Activated T-helper 17 cell treated with anti-CD3 and anti-CD28 coated beads, Interleukin-2, amount 50 U/mL, for 72 hours (primary cell): ENCODE results near the gene DLGAP1. TPM values are rescaled to one million over a fixed set of nuclear protein-coding genes. Genes with fewer than 3 reads are reported as not detected.
A peak's percentile ranks its signal among the peaks of the same experiment; 100 is the strongest.
"Not testable (repeated sequence)": the region's sequence is repeated elsewhere in the genome, so short reads cannot be mapped to it uniquely, and the experiment has no call there.

Experiments
- ATAC-seq: fragments of 150-1000 bp; cut with Tn5 transposase; replicated peaks from 2 replicates; pipeline ENCODE4 v1.10.0; 2021; ENCODE audit warnings: mild to moderate bottlenecking, moderate library complexity
- H3K27ac Mint-ChIP-seq: one replicate; pipeline ENCODE4 v1.8.0; 2022; ENCODE audit warnings: mixed read lengths
- H3K27me3 Mint-ChIP-seq: one replicate; pipeline ENCODE4 v1.8.0; 2022; ENCODE audit warnings: mixed read lengths
- H3K36me3 Mint-ChIP-seq: one replicate; pipeline ENCODE4 v1.8.0; 2022; ENCODE audit warnings: low read depth, mild to moderate bottlenecking, mixed read lengths
- H3K4me1 Mint-ChIP-seq: one replicate; pipeline ENCODE4 v1.8.0; 2022; ENCODE audit warnings: mixed read lengths
- H3K4me3 Mint-ChIP-seq: one replicate; pipeline ENCODE4 v1.8.0; 2022; ENCODE audit warnings: mild to moderate bottlenecking, mixed read lengths
- H3K9me3 Mint-ChIP-seq: one replicate; pipeline ENCODE4 v1.8.0; 2022; ENCODE audit warnings: mixed read lengths
- total RNA-seq, 2 donors: library from RNA; stranded (reverse); gene quantifications; one replicate each; pipeline ENCODE4 v1.2.3, GENCODE V29; 2022

The DLGAP1 gene
- total RNA-seq, result 1 to 10 TPM; 1.1 to 1.2 TPM

DNA sequence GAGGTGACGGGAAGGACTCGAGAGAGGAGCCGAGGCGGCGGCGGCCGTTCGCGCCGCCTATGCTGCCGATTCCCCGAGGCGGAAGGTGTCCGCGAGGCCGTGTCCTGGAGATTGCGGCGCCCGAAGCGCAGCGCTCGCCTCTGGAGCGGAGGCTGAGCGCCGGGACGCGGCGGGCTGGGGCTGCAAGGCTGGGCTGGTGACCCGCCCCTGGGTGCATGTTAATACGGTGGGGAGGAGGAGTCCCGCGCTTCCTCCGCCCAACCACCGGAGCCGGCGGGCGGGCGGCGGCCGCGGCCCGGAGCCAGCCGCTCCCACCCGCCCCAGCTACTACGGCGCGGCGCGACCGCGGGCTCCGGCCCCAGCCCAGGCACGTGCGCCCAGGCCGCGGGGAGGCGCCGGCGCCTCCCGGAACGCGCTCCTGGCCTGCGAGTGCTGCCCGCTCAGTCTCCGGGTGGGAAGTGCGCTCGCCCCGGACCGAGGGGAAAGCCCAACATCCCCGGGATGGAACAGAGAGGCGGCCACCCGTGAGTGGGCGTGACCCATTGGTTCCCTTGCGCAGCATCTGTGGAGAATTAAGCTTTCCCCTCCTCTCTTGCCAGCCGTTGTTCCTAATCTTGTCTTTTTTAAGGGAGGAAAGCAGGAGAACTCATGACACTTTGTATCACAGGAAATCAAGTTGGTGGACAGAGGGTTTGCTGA is at the start of gene DLGAP1:
Gene DLGAP1 (minus strand): TSS at position 195 of the 699 bp plus-strand sequence.
- peaks cover 6% of the 10 kb centered on the region for H3K36me3 Mint-ChIP-seq
- ATAC-seq, result peak; percentile 47

DNA sequence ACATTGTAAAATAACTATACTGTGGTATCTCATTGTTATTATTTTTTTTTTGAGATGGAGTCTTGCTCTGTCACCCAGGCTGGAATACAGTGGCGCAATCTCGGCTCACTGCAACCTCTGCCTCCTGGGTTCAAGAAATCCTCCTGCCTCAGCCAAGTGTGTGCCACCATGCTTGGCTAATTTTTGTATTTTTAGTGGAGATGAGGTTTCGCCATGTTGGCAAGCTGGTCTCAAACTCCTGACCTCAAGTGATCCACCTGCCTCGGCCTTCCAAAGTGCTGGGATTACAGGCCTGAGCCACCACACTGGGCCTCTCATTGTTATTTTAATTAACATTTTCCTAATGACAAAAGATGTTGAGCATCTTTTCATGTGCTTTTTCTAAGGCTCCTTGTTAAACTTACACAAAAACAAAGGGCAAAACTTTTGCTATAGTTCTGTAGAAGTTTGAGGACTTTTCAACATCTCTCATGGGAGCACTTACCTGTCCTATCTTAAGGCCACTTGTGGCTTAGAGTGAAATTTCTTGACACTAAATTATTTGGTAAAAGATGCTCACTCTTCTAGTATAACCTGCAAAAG is 39.7 kb upstream of the DLGAP1 start:
- not testable (repeated sequence) for H3K4me1 Mint-ChIP-seq, ATAC-seq, H3K27me3 Mint-ChIP-seq, H3K4me3 Mint-ChIP-seq, H3K27ac Mint-ChIP-seq, H3K36me3 Mint-ChIP-seq
- peaks cover 11% of the 10 kb centered on the region for H3K9me3 Mint-ChIP-seq

More for the DNA sequence above, at the start of gene DLGAP1:
- H3K4me3 Mint-ChIP-seq, result peak within 1 kb of the TSS; percentile 31
- peaks cover 16% of the 10 kb centered on the region for H3K9me3 Mint-ChIP-seq
- no peaks in the 10 kb centered on the region for H3K4me1 Mint-ChIP-seq
- peaks cover 15% of the 10 kb centered on the region for H3K27me3 Mint-ChIP-seq
- no peak within 1 kb of the TSS for H3K27ac Mint-ChIP-seq

DNA sequence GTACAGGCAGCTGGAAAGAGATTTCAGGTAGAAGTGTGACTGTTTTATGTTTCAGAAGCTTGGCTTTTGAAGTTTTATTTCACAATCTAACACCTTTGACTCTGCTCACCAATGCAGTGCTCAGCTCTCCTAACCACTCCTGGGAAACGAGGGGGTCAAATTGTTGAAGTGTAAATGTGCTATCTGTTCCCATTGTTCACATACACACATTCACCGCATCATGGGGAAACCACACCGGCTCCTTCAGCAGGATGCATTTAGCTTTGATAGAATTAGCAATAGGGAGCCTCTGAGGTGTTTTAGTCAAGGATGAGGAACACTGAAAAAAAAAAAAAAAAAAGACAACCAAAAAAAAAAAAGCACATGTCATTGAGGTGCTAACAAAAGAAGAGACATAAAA is 13.4 kb upstream of the DLGAP1 start:
- H3K36me3 Mint-ChIP-seq, result no peaks in the 10 kb centered on the region
- peaks cover 4% of the 10 kb centered on the region for H3K9me3 Mint-ChIP-seq
- H3K4me1 Mint-ChIP-seq, result no peaks in the 10 kb centered on the region
- H3K27ac Mint-ChIP-seq, result no peak overlapping the region
- H3K27me3 Mint-ChIP-seq, result no peaks in the 10 kb centered on the region
- no peak overlapping the region for H3K4me3 Mint-ChIP-seq
- no peak for ATAC-seq

DNA sequence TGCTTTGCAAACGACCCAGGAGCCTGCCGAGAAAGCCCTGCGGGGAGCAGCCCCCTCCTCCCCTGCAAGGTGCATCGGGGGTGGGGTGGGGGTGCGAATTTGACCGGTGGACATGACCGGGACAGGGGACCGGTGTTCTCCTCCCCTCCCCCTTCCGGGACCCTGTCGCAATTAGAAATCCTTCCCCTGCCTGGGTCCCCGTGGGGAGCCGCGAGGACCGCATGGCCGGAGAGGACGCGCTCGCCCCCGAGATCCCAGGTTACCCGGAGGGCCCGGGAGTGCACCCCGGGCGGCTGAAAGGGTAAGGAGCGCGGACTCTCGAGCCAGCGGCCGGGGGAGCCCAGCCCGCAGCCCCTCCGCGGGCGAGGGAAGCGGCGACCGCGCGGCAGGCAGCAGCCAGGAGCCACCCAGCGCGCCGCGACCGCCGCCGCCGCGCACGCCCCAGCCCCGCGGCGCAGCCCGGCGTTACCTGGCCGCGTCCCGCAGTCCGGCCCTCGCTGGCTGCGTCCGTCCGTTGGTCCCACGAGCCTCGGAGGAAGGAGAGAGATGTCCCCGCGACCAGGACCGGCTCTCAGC is 482 bp downstream of the DLGAP1 start:
- no peak for ATAC-seq
- peak overlapping the region; percentile 14 for H3K4me3 Mint-ChIP-seq
- no peak overlapping the region for H3K27ac Mint-ChIP-seq
- peaks cover 6% of the 10 kb centered on the region for H3K36me3 Mint-ChIP-seq
- H3K27me3 Mint-ChIP-seq, result peaks cover 15% of the 10 kb centered on the region
- H3K9me3 Mint-ChIP-seq, result peaks cover 9% of the 10 kb centered on the region
- no peaks in the 10 kb centered on the region for H3K4me1 Mint-ChIP-seq

DNA sequence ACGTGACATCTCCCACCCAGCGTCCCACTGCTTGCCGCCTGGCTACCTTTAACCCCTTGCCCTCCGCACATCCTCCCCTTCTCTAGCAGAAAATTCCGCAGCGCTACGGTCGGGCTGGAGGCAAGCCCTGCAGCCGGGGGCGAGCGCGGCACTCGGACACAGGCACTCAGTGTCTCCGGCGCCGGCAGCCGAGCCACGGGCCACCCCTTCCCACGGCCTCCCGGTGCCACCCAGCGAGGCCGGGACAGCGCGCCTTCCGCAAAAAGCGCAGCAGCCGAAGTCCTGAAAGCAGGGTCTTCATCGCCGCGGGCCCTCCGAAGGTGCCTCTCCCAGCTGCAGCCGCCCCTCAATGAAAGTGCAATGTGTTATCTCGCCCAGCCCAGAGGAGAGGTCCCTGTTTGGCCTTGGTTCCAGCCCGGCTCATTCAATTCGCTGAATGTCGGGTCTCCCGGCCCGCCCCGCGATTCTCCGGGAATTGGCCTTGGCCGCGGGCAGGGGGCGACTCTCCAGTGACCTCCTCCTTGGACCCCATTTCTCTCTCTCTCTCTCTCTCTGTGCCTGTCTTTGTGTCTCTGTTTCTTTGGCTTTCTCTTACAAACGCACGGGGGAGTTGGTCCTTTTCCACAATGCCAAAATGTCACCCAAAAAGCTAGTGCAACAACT is 1.1 kb downstream of the DLGAP1 start:
- Mint-ChIP-seq H3K4me3 (peak overlapping the region; percentile 14), H3K4me1 (no peaks in the 10 kb centered on the region), H3K9me3 (peaks cover 9% of the 10 kb centered on the region), H3K27ac (no peak overlapping the region), H3K36me3 (peaks cover 6% of the 10 kb centered on the region), H3K27me3 (peaks cover 15% of the 10 kb centered on the region)
- ATAC-seq, result no peak

DNA sequence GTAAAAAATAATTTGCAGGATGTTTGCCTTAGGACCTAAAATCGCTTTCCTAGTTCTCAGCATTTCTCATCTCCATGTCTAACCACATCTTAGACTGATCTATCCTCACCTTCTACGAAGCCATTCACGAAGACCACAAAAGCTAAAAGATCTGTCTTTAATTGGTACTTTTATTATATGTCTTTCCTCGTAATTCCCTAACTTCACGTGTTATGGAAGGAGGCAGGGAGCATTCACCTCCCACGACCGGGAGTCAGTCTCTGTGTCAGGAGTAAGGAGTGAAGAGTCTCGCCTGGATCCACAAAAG is 1.6 kb downstream of the DLGAP1 start:
- H3K4me1 Mint-ChIP-seq, result no peaks in the 10 kb centered on the region
- H3K9me3 Mint-ChIP-seq, result peaks cover 4% of the 10 kb centered on the region
- H3K4me3 Mint-ChIP-seq, result peak overlapping the region; percentile 14
- H3K27ac Mint-ChIP-seq, result no peak overlapping the region
- peaks cover 15% of the 10 kb centered on the region for H3K27me3 Mint-ChIP-seq
- peaks cover 6% of the 10 kb centered on the region for H3K36me3 Mint-ChIP-seq
- ATAC-seq, result no peak

DNA sequence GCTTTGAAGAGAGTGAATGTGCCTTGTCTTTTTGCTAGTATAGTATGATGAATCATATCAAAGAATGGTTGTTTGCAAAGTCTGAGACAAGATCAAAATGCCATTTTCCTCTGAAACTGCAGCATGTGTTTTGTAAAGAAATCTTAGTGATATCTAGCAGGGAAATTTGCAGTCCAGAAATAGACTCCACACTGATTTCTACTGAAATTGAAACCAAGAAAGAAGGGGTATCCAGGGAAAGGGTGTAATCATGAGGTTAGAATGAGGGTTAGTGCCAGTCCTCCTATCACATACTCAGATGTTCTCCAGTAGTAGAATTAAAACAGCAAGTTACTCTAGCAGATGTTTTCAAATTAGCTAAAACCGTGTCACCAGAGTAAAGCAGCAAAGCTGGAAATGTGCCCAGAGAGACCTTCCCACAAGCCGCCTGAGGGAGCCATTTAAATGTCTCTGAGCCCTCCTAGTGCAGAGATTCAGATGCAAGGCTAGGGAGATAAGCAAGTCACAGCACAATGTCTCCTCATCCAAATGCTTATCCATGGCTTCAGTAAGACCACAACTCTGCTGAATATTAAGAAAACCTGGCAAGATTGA is 4.9 kb downstream of the DLGAP1 start:
- Mint-ChIP-seq H3K4me3 (no peak overlapping the region), H3K4me1 (no peaks in the 10 kb centered on the region), H3K9me3 (no peaks in the 10 kb centered on the region), H3K27me3 (peaks cover 9% of the 10 kb centered on the region), H3K27ac (no peak overlapping the region), H3K36me3 (no peaks in the 10 kb centered on the region)
- no peak for ATAC-seq

DNA sequence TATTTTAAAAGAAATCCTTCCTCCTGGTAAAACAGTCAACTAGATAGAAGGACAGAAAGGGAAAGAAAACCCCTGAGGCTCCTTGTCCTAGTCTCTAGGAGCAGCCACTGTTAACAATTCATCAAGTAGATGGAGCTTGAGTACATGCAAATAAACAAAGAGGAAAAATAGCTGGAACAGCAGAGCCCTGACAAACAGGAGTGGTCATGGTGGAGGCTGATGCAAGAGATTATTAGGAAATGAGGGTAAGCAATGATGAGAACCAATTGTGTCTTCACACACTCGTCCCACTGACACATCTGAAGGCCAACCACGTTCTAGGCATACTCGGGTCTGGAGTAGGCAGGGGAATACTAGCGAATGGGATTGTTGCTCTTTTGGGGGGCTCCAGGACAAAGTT is 9.2 kb downstream of the DLGAP1 start:
- Mint-ChIP-seq H3K9me3 (peaks cover 5% of the 10 kb centered on the region), H3K4me1 (no peaks in the 10 kb centered on the region), H3K36me3 (no peaks in the 10 kb centered on the region), H3K27me3 (no peaks in the 10 kb centered on the region), H3K4me3 (no peak overlapping the region), H3K27ac (no peak overlapping the region)
- ATAC-seq, result no peak

DNA sequence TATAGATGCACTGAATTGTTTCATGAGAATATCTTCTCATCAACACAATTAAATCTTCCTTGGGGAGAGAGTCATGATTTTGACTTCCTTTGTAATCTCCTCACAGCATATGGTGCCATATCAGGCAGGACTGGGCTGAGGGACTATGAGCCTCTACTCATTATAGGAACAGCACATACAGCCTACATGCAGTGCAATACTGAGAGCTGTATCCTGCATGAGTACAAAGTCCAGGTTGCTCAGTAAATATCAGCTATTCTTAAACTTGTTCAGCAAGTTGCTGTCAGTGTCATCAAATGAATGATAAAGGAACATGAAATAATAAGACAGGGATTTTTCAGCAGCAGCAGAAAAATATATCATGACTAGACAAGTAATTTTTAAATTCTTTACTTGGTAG is 10.8 kb downstream of the DLGAP1 start:
- H3K27ac Mint-ChIP-seq, result no peak overlapping the region
- H3K27me3 Mint-ChIP-seq, result no peaks in the 10 kb centered on the region
- no peaks in the 10 kb centered on the region for H3K36me3 Mint-ChIP-seq
- no peak overlapping the region for H3K4me3 Mint-ChIP-seq
- ATAC-seq, result no peak
- H3K4me1 Mint-ChIP-seq, result no peaks in the 10 kb centered on the region
- H3K9me3 Mint-ChIP-seq, result peaks cover 5% of the 10 kb centered on the region

DNA sequence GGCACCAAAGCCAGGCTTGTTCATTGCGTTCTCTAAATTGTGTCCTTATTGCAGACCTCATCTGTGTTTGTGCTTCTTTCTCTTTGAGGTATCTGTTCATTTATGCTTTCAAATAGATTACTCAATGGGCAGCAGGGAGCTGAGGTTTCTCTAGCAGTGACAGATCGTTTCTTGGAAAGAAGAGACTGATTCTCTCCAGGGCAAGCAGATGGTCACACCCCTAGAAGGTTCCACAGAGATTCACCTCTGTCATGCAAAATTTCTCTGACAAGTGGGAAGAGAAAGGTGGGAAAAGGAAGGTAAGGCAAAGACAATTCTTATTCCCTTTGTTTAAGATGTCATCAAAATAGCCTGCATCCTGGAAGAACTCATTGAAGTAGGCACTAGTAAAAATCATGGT is 14.0 kb downstream of the DLGAP1 start:
- H3K27ac Mint-ChIP-seq, result no peak overlapping the region
- no peaks in the 10 kb centered on the region for H3K36me3 Mint-ChIP-seq
- peaks cover 5% of the 10 kb centered on the region for H3K9me3 Mint-ChIP-seq
- no peaks in the 10 kb centered on the region for H3K27me3 Mint-ChIP-seq
- no peak overlapping the region for H3K4me3 Mint-ChIP-seq
- H3K4me1 Mint-ChIP-seq, result no peaks in the 10 kb centered on the region
- ATAC-seq, result no peak

DNA sequence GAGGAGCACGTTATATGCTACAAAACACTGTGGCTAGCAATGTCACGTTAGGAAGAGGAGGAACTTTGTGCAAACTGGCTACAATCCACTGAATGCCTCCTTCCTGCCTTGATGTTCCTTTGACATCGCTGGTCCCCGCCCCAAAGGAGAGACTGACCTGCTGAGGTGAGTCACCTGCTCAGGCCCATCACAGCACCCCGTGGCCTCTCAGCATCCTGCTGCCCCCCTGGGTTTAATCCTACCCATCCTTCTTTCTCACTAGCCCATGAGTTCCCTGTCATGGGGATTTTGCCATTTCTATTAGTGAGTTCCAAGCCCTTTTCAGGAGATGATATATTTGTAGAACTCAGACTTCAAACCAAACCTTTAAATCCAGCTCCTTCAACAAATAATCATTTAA is 16.2 kb downstream of the DLGAP1 start:
- no peak overlapping the region for H3K27ac Mint-ChIP-seq
- H3K36me3 Mint-ChIP-seq, result no peaks in the 10 kb centered on the region
- no peaks in the 10 kb centered on the region for H3K9me3 Mint-ChIP-seq
- H3K4me1 Mint-ChIP-seq, result no peaks in the 10 kb centered on the region
- ATAC-seq, result no peak
- H3K4me3 Mint-ChIP-seq, result no peak overlapping the region
- H3K27me3 Mint-ChIP-seq, result no peaks in the 10 kb centered on the region

DNA sequence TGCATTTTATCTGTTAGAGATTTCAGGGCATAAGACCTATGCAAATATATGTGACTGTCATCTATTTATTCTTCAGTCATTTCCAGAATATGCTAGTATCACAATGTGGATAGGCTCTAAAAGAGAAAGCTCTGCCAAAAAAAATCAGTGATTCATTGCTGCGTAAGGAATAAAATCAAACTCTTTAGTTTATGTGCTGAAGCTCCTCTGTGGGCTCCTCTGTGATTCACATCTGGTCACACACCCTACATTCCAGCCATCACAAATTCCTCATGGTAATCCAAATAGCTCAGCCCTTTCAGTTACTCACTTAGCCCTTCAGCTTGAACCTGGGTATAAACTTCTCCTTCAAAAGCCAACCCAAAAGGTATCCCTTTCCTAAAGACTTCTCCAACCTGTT is 21.4 kb downstream of the DLGAP1 start:
- Mint-ChIP-seq H3K36me3 (no peaks in the 10 kb centered on the region), H3K4me1 (no peaks in the 10 kb centered on the region), H3K27me3 (no peaks in the 10 kb centered on the region), H3K27ac (no peak overlapping the region), H3K4me3 (no peak overlapping the region), H3K9me3 (no peaks in the 10 kb centered on the region)
- peak; percentile 31 for ATAC-seq

DNA sequence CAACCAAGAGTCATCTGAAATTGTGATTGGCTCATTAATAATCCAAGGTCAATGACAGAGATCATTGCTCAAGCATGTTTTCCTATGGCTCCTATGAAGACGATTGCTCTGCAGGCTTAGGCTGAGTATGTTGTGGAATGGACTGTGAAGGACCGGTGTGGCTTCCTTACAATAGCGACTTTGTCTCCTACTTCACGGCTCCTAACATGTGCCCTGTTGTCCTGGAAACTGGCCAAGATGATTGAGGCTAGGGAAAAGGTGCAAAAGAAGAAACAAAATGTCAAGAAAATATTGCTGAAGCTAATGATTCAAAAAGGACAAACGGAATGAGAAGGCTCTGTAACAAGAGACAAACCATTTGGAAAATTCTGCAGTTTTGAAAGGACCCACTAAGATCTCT is 24.3 kb downstream of the DLGAP1 start:
- no peaks in the 10 kb centered on the region for H3K36me3 Mint-ChIP-seq
- H3K27me3 Mint-ChIP-seq, result no peaks in the 10 kb centered on the region
- no peak overlapping the region for H3K4me3 Mint-ChIP-seq
- no peaks in the 10 kb centered on the region for H3K4me1 Mint-ChIP-seq
- no peak for ATAC-seq
- peaks cover 6% of the 10 kb centered on the region for H3K9me3 Mint-ChIP-seq
- no peak overlapping the region for H3K27ac Mint-ChIP-seq

DNA sequence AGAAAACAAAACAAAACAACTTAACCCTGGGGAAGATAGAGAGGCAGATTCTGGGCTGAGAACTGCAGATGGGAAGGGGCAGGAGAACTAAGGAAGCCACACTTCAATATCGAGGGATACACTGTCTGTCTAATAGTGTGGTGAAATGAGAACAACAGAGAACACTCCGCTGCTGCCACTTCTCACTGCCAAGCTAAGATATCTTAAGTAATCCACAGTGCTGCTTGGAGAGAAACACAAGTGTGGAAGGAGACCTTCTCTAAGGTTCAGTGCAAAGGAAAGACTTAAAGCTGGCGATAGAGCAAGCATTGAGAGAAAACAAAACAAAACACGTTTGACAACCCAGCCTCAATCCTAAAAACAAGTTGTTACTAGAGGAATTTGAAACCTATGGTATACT is 37.4 kb downstream of the DLGAP1 start:
- H3K9me3 Mint-ChIP-seq, result peaks cover 15% of the 10 kb centered on the region
- no peak for ATAC-seq
- no peaks in the 10 kb centered on the region for H3K36me3 Mint-ChIP-seq
- no peak overlapping the region for H3K27ac Mint-ChIP-seq
- H3K4me3 Mint-ChIP-seq, result no peak overlapping the region
- H3K4me1 Mint-ChIP-seq, result no peaks in the 10 kb centered on the region
- no peaks in the 10 kb centered on the region for H3K27me3 Mint-ChIP-seq

DNA sequence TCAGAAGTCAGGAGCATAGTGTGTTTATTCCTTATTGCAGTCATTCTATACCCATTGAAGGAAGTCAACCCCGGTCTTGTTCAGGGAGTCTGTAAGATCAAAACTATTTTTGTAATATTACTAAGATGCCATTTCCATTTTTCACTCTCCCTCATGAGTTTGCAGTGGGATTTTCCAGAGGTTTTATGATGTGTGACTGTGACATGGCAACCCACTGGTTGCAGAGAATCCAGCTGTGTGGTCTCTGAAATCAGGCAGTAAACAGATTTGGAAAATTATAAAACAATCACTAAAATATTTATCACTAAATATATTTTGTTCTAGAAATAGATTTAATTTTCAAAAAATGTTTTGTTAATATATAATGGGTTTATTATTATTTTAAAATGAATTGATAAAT is 38.1 kb downstream of the DLGAP1 start:
- H3K36me3 Mint-ChIP-seq, result no peaks in the 10 kb centered on the region
- H3K27me3 Mint-ChIP-seq, result no peaks in the 10 kb centered on the region
- H3K9me3 Mint-ChIP-seq, result peaks cover 15% of the 10 kb centered on the region
- H3K4me1 Mint-ChIP-seq, result no peaks in the 10 kb centered on the region
- H3K27ac Mint-ChIP-seq, result no peak overlapping the region
- H3K4me3 Mint-ChIP-seq, result no peak overlapping the region
- ATAC-seq, result no peak
